SK-N-MC (cell line): ENCODE results near the gene SLC25A47.
"Not testable (repeated sequence)": the region's sequence is repeated elsewhere in the genome, so short reads cannot be mapped to it uniquely, and the experiment has no call there.

Source experiments
- DNase-seq: peaks from one replicate; pipeline ENCODE4 v3.0.0-alpha.2; 2011; ENCODE audit warnings: low read depth, low spot score
- H3K27ac ChIP-seq: fragments of 200-600 bp; sonication (generic); 2 replicates; pipeline ENCODE4 v1.5.1; 2016; ENCODE audit warnings: mixed run types
- H3K36me3 ChIP-seq: fragments of 200-600 bp; sonication (generic); 2 replicates; pipeline ENCODE4 v1.6.1; 2017; ENCODE audit warnings: antibody characterized with exemption, low read length, mixed read lengths; ENCODE audit not compliant: insufficient read depth
- H3K4me3 ChIP-seq: fragments of 200-600 bp; sonication (generic); 2 replicates; pipeline ENCODE4 v1.5.1; 2016
- H3K9ac ChIP-seq: fragments of 200-600 bp; sonication (generic); 2 replicates; pipeline ENCODE4 v1.8.0; 2017; ENCODE audit warnings: mixed run types, mixed read lengths; ENCODE audit not compliant: insufficient read length
- H3K9me3 ChIP-seq: fragments of 200-600 bp; sonication (generic); 2 replicates; pipeline ENCODE4 v1.6.1; 2017; ENCODE audit warnings: low read depth, mild to moderate bottlenecking, antibody characterized with exemption, low read length, moderate library complexity, mixed read lengths
- EZH2 ChIP-seq: fragments of 200-600 bp; sonication (generic); IDR thresholded peaks from one replicate; pipeline ENCODE4 v1.6.1; 2017; ENCODE audit warnings: antibody characterized with exemption
- FOXP2 ChIP-seq: optimal IDR thresholded peaks from 2 replicates; pipeline ENCODE3; 2011; ENCODE audit warnings: mild to moderate bottlenecking, moderate library complexity; ENCODE audit not compliant: insufficient read depth; ENCODE audit errors: extremely low read length, control extremely low read depth
- POLR2AphosphoS5 ChIP-seq: IDR thresholded peaks from 2 replicates; pipeline ENCODE4 v1.6.1; 2012; ENCODE audit warnings: mild to moderate bottlenecking, low read depth, low read length, borderline replicate concordance

The SLC25A47 gene

GRCh38 chr14:100308427-100308792 is 14.7 kb upstream of the SLC25A47 start:
- not testable (repeated sequence) for DNase-seq, H3K4me3 ChIP-seq, H3K36me3 ChIP-seq, H3K9ac ChIP-seq, H3K27ac ChIP-seq, H3K9me3 ChIP-seq
- peak; percentile 15; the same call in 1 of the 2 replicates for TF ChIP-seq POLR2AphosphoS5

- H3K4me3 ChIP-seq = no peak overlapping the region
- H3K9me3 ChIP-seq = no peaks in the 10 kb centered on the region
- H3K27ac ChIP-seq = no peak overlapping the region
- H3K36me3 ChIP-seq = no peaks in the 10 kb centered on the region
- no peak for TF ChIP-seq EZH2
- TF ChIP-seq POLR2AphosphoS5 = no peak
- no peak for TF ChIP-seq FOXP2
- H3K9ac ChIP-seq = no peak overlapping the region
- DNase-seq = no peak
These were observed 14.0 kb upstream of the SLC25A47 start for GRCh38 chr14:100309028-100309737.

GRCh38 chr14:100312110-100312876 is 10.8 kb upstream of the SLC25A47 start:
- not testable (repeated sequence) for DNase-seq, H3K36me3 ChIP-seq, H3K4me3 ChIP-seq, H3K9me3 ChIP-seq, H3K9ac ChIP-seq, H3K27ac ChIP-seq

GRCh38 chr14:100312877-100313400 is 10.2 kb upstream of the SLC25A47 start:
- Histone ChIP-seq H3K4me3 (no peak overlapping the region), H3K36me3 (no peaks in the 10 kb centered on the region), H3K9me3 (no peaks in the 10 kb centered on the region), H3K9ac (no peak overlapping the region), H3K27ac (no peak overlapping the region)
- TF ChIP-seq FOXP2 (no peak), EZH2 (no peak), POLR2AphosphoS5 (no peak)
- no peak for DNase-seq

GRCh38 chr14:100313464-100314230 is 9.5 kb upstream of the SLC25A47 start:
- no peak overlapping the region for H3K27ac ChIP-seq
- TF ChIP-seq POLR2AphosphoS5 (no peak), FOXP2 (no peak), EZH2 (no peak)
- H3K36me3 ChIP-seq = no peaks in the 10 kb centered on the region
- H3K9ac ChIP-seq = no peak overlapping the region
- H3K9me3 ChIP-seq = no peaks in the 10 kb centered on the region
- H3K4me3 ChIP-seq = no peak overlapping the region
- DNase-seq = no peak

- H3K36me3 ChIP-seq = no peaks in the 10 kb centered on the region
- no peak overlapping the region for H3K9ac ChIP-seq
- H3K27ac ChIP-seq = no peak overlapping the region
- DNase-seq = no peak
- H3K4me3 ChIP-seq = no peak overlapping the region
- TF ChIP-seq EZH2 (no peak), FOXP2 (no peak), POLR2AphosphoS5 (no peak)
- no peaks in the 10 kb centered on the region for H3K9me3 ChIP-seq
These were observed 8.4 kb upstream of the SLC25A47 start for GRCh38 chr14:100314724-100315123.

- H3K36me3 ChIP-seq = no peaks in the 10 kb centered on the region
- no peak overlapping the region for H3K4me3 ChIP-seq
- no peak overlapping the region for H3K9ac ChIP-seq
- no peak for DNase-seq
- TF ChIP-seq EZH2 (no peak), POLR2AphosphoS5 (no peak), FOXP2 (no peak)
- H3K27ac ChIP-seq = no peak overlapping the region
- no peaks in the 10 kb centered on the region for H3K9me3 ChIP-seq
These were observed 5.8 kb upstream of the SLC25A47 start for GRCh38 chr14:100317389-100317788.

GRCh38 chr14:100317912-100318808 is 5.0 kb upstream of the SLC25A47 start:
- Histone ChIP-seq H3K9ac (no peak overlapping the region), H3K36me3 (no peaks in the 10 kb centered on the region), H3K4me3 (no peak overlapping the region), H3K27ac (no peak overlapping the region), H3K9me3 (no peaks in the 10 kb centered on the region)
- no peak for DNase-seq
- no peak for TF ChIP-seq EZH2
- TF ChIP-seq POLR2AphosphoS5 = no peak
- TF ChIP-seq FOXP2 = no peak
